Measurements from ENCODE around the gene JAZF1. TPM values are rescaled to one million over a fixed set of nuclear protein-coding genes. Genes with fewer than 3 reads are reported as not detected.

The JAZF1 gene
- total RNA-seq, 1 experiment from 2014 or later: 9.1 TPM

DNA sequence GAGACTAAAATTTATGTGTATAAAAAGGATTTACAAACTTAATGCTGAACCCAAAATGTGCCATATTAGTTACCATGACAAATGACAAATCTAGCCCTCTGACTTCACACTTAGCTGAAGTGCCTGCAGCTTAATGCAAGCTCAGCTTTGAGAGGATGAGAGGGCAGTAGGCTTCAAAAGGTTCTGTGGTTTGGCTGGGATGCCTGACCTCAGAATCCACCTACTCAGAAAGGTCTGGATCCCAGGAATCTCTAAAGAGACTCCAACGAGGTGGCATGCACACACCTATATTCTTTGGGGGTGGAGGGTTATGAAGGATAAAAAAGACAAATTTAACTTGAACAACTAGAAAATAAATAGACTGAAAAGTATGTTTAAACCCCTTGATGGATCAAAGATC is 227.2 kb downstream of the JAZF1 start:
- Histone ChIP-seq H2AFZ (ENCODE audit: low read length) (no peak overlapping the region), H4K20me1 (ENCODE audit: control insufficient read depth, insufficient read depth, insufficient read length) (no peaks in the 10 kb centered on the region), H3K4me2 (ENCODE audit: insufficient read depth, insufficient read length, low read length) (no peak overlapping the region), H3T11ph (ENCODE audit: low read length) (no peak overlapping the region), H2BK5ac (ENCODE audit: insufficient read length, low read length) (no peak overlapping the region), H2BK20ac (ENCODE audit: low read depth, low read length, poor library complexity, severe bottlenecking) (no peak overlapping the region), H3K14ac (ENCODE audit: insufficient read depth, low read length) (no peak overlapping the region), H3K18ac (ENCODE audit: insufficient read length, low read depth, low read length) (no peak overlapping the region), H3K56ac (ENCODE audit: insufficient read length, low read depth, low read length) (no peak overlapping the region), H2AK5ac (ENCODE audit: insufficient read length, low read length) (no peak overlapping the region), H2BK12ac (ENCODE audit: insufficient read length, low read depth, low read length) (no peak overlapping the region), H3K4me1 (ENCODE audit: insufficient read depth, low read length) (no peaks in the 10 kb centered on the region), H4K5ac (ENCODE audit: insufficient read length, low read depth, low read length) (no peak overlapping the region), H4K8ac (replicated peaks; ENCODE audit: insufficient read length, low read depth, low read length) (no peak overlapping the region), H3K9ac (ENCODE audit: extremely low read depth, insufficient read length, low read length) (no peak overlapping the region), H2BK15ac (ENCODE audit: low read depth, low read length) (no peak overlapping the region), H3K23me2 (ENCODE audit: insufficient read length, low read depth, low read length, poor library complexity, severe bottlenecking) (no peaks in the 10 kb centered on the region), H4K91ac (ENCODE audit: insufficient read length, low read depth, low read length) (no peak overlapping the region), H3K79me1 (ENCODE audit: insufficient read depth, low read depth, low read length, poor library complexity, severe bottlenecking) (no peaks in the 10 kb centered on the region), H3K27ac (ENCODE audit: insufficient read length, low read depth, low read length) (no peak overlapping the region), H2BK120ac (ENCODE audit: low read depth, low read length, poor library complexity, severe bottlenecking) (no peak overlapping the region), H3K9me3 (ENCODE audit: control insufficient read depth, low read depth, low read length) (no peaks in the 10 kb centered on the region), H3K23ac (ENCODE audit: insufficient read length, low read depth, low read length) (no peak overlapping the region), H3K79me2 (ENCODE audit: insufficient read depth, low read length) (no peaks in the 10 kb centered on the region), H3K4ac (ENCODE audit: low read depth, low read length) (no peak overlapping the region), H3K27me3 (ENCODE audit: insufficient read depth, low read length) (no peaks in the 10 kb centered on the region)
- Mint-ChIP-seq H3K4me3 (no peak overlapping the region), H3K27me3 (ENCODE audit: low read depth) (no peaks in the 10 kb centered on the region), H3K27ac (no peak overlapping the region; a peak in 1 of 7 replicates), H3K4me1 (peaks cover 2 to 8% of the 10 kb centered on the region in 2 experiments; a peak in 3 of 4 replicates), H3K36me3 (ENCODE audit: insufficient read depth in 1 of 3, low read depth in 3 of 3) (no peaks in the 10 kb centered on the region), H3K9me3 (no peaks in the 10 kb centered on the region)
- no CpG with 5 or more reads among the region's 1 CpG for WGBS (ENCODE audit: extremely low coverage, insufficient read length, low lambda C conversion rate)
- TF ChIP-seq, protein P1, sequence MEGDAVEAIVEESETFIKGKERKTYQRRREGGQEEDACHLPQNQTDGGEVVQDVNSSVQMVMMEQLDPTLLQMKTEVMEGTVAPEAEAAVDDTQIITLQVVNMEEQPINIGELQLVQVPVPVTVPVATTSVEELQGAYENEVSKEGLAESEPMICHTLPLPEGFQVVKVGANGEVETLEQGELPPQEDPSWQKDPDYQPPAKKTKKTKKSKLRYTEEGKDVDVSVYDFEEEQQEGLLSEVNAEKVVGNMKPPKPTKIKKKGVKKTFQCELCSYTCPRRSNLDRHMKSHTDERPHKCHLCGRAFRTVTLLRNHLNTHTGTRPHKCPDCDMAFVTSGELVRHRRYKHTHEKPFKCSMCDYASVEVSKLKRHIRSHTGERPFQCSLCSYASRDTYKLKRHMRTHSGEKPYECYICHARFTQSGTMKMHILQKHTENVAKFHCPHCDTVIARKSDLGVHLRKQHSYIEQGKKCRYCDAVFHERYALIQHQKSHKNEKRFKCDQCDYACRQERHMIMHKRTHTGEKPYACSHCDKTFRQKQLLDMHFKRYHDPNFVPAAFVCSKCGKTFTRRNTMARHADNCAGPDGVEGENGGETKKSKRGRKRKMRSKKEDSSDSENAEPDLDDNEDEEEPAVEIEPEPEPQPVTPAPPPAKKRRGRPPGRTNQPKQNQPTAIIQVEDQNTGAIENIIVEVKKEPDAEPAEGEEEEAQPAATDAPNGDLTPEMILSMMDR (conservative IDR thresholded peaks at IDR 0.05): no peak
- no peak for DNase-seq
